Measurements from ENCODE around the gene MYH16.
"Not testable (repeated sequence)": the region's sequence is repeated elsewhere in the genome, so short reads cannot be mapped to it uniquely, and the experiment has no call there.

The MYH16 gene

DNA sequence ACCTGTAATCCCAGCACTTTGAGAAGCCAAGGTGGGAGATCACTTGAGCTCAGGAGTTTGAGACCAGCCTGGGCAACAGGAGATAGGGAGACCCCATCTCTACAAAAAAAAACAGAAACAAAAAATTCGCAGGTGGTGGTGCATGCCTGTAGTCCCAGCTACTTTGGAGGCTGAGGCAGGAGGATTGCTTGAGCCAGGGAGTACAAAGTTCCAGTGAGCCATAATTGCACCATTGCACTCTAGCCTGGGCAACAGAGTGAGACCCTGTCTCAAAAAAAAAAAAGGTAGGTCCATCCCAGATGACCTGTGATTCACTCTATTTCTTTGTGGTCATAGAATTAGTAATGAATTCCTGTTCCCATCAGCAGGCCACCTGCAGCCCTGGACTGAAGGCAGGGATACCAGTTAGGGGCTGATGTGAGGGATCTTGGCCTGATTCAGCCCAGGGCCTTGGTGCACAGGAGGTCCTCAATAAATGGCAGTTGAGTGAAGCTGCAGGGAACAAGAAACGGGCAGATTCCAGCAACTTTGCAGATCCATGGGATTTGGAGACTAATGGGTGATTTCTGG is at the start of gene MYH16:
Gene MYH16 (plus strand): TSS at position 364 of the 570 bp plus-strand sequence.
- DNase-seq (ENCODE audit: low read depth) = no peak

DNA sequence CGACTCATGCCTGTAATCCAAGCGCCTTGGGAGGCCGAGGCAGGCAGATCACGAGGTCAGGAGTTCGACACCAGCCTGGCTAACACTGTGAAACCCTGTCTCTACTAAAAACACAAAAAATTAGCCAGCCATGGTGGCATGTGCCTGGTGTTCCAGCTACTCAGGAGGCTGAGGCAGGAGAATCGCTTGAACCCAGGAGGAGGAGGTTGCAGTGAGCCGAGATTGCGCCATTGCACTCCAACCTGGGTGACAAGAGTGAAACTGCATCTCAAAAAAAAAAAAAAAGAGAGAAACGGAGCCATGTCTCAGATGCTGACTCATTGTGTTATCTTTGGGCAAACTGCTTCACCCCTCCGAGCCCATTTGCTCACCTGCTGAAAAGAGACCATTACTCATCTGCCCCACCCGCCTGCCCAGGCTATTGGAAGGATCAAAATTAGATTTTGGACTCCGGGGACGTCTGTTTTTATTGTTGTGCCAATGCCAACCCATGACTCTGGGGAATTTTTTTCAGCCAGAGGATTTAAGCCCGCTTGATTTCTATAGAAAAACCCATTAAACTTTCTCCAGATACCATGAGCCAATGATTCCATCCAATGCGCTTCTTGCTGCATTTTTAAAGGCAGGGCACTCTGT is 48.3 kb upstream of the MYH16 start:
- not testable (repeated sequence) for DNase-seq (ENCODE audit: low read depth)

DNA sequence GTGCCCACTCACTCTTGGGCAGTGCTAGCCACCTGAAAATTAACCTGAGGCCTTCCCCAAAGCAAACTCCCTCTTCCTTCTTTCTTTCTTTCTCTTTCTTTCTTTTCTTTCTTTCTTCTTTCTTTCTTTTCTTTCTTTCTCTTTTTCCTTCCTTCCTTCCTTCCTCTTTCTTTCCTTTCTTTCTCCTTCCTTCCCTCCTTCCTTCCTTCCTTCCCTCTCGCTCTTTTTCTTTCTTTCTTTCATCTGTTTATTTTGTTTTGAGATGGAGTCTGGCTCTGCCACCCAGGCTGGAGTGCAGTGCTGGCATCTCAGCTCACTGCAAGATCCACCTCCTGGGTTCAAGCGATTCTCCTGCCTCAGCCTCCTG is 47.8 kb upstream of the MYH16 start:
- DNase-seq (ENCODE audit: low read depth) = no peak

DNA sequence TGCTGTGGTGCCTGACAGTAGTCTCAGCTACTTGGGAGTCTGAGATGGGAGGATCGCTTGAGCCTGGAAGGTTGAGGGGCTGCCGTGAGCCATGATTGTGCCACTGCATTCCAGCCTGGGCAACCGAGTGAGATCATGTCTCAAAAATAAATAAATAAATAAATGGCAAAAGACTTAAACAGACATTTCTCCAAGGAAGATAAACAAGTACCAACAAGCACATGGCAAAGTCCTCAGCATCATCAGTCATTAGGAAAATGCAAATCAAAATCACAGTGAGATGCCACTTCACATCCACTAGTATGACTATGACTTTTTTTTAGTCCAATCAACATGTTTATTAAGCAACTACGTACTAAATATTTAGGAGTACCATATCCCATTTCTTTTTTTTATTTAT is 43.4 kb upstream of the MYH16 start:
- DNase-seq (ENCODE audit: low read depth) = no peak

DNA sequence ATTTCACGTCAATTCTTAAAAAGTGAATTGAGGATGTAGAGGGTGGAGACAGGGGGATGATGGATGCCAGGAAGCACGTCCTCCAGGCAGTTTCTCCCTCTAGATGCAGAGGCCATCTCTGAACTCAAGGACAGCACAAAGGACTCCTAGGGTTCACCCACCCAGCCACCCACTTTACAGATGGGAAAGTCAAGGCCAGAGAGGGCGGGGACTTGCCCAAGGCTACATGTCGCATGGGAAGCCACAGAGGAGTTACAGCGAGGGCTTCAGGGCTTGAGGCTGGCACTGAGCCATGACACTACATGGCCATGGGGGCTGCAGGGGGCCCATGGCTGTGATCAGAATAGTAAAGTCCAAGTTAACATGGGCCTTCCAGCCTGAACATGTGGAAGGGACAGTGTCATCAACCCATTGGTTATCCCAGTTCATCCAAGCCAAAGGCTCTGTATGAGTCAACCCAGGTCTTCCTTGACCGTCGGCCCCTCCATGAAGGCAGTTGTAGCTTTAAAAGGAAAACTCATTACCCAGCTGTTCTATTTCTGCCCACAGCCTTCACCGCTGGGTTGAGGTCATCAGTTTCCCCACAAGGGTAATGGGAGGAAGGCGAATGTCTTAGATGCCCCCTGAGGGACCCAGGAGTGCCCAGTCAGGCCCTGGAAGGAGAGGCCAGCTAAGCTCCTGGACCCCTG is 40.4 kb upstream of the MYH16 start:
- no peak for DNase-seq (ENCODE audit: low read depth)

DNA sequence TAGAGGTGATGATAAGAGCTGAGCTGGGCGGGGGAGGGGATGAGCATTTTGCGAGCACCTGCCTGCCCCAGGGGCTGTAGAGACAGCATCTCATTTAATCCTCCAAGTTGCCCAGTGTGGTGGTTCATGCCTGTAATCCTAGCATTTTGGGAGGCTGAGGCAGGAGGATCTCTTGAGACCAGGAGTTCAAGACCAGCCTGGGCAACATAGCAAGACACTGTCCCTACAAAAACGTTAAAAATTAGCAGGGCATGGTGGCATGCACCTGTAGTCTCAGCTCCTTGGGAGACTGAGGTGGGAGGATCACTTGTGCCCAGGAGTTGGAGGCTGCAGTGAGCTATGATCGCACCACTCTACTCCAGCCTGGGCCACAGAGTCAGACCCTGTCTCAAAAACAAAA is 39.7 kb upstream of the MYH16 start:
- not testable (repeated sequence) for DNase-seq (ENCODE audit: low read depth)

DNA sequence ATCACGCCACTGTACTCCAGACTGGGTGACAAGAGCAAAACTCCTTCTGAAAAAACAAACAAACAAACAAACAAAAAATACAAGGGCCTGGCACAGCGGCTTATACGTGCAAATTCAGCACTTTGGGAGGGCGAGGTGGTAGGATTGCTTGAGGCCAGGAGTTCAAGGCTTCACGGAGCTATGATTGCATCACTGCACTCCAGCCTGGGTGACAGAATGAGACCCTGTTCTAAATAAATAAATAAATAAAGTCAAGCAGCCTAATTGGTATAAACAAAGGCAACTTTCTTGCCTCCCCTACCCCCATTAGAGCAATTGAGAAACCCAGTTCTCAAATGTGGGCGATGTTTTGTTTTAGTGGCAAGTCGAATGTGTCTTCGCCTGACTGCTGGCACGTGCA is 38.5 kb upstream of the MYH16 start:
- no peak for DNase-seq (ENCODE audit: low read depth)

DNA sequence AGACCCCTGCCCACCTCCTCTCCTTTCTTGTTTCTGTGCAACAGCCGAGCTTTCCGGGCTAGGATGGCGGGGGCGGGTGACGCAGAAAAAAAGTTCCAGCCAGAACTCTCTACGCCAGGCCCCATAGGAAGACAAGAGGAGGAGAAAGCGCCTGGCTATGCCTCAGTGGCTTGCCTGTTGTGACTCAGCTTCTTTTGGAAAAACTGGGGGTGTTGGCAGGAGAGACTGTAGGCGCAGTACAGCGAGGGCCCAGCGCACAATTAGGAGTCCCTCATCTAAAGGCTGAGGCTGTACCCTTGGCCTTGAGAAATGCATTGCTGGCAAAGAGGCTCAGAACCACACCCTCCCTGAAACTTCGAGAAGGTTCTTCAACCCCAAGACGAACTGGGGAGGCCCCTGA is 36.7 kb upstream of the MYH16 start:
- DNase-seq (ENCODE audit: low read depth) = no peak

DNA sequence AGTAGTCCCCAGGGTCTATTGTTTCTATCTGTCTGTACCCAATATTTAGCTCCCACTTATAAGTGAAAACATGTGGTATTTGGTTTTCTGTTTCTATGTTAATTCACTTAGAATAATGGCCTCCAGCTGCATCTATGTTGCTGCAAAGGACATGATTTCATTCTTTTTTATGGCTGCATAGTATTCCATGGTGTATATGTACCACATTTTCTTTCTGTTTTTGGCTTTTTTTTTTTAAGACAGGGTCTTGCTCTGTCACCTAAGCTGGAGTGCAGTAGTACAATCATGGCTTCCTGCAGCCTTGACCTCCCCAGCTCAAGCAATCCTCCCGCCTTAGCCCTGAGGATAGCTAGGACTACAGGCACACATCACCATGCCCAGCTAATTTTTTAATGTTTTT is 34.8 kb upstream of the MYH16 start:
- not testable (repeated sequence) for DNase-seq (ENCODE audit: low read depth)

DNA sequence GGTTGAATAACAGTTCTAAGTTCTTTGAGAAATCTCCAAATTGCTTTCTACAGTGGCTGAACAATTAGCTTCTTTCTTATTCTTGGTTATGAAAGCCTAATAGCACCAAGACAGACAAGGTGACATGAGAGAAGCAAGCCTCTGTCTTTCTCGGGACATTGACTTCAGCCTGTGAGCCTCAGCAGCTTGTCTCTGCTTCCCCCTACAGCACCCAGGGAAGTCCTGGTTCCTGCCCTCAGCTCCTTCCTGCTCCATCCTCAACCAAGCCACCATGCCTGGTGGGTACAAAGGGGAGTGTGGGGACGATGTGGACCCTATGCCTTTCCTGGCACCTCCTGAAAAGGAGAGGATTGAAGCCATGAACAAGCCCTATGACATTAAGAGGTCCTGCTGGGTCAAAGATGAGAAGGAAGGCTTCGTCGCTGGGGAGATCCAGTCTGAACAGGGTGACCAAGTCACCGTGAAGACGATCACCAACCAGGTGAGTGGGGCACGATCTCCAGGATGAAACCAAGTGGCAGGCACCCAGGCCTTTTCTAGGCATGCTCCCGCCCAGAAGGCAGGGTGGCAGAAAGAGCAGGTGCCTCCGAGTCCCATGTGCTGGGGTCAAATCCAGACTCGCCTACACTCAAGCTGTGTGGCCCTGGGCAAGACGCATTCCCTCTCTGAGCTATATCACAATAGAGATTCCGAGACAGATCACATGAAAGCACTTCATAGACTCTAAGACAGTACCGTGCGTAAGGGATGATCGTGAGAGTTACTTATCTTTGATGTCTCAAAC is 33.9 kb upstream of the MYH16 start:
- DNase-seq (ENCODE audit: low read depth) = no peak

DNA sequence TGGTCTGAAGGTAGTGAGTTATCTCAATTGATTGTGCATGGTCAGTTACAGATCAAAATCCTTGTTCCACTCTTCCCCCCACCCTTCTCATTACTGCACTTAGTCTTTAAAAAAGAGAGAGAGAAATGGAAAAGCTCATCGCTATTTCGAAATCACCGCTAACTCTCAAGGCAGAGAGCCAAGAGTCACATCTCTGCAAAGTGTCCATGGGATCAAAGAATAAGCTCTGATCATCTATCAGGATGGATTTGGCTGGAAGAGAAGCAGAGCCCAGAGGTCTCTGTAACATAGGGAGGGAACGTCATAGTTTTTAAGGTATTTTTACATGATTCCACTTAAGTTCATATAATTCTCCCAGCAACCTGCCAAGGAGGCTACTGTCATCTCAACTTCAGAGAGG is 30.0 kb upstream of the MYH16 start:
- DNase-seq (ENCODE audit: low read depth) = no peak

DNA sequence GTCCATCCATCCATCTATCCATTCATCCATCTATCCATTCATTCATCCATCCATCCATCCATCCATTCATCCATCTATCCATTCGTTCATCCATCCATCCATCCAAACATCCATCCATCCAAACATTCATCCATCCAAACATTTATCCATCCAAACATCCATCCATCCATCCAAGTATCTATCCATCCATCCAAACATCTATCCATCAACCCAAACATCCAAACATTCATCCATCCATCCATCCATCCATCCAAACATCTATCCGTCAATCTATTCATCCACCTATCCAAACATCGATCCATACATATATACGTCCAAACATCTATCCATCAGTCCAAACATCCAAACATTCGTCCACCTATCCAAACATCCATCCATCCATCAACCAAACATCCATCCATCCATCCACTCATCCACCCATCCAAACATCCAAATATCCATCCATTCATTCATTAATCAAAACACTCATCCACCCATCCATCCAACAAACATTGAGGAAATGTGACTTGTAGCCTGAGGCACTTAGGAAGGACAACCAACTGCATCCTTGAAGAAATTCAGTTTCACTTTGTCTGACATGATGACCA is 28.8 kb upstream of the MYH16 start:
- no peak for DNase-seq (ENCODE audit: low read depth)

DNA sequence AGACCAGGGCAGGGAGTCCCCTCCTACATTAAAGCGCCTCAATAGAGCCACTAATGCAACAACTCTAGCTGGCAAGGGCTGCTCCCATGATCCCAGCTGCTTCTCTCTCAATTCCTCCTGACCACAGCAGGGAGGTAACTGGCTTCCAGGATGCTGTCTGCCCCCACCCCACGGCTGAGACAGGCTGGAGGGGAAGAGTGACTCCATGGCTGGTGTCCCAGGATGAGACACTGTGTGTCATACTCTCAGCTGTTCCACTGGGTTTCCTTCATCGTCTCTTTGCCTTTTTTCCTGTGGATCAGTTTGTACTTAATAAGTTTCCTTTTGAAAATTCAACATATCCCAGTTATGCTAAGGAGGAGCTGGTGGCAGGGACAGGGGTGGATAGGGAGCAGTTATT is 27.7 kb upstream of the MYH16 start:
- no peak for DNase-seq (ENCODE audit: low read depth)

DNA sequence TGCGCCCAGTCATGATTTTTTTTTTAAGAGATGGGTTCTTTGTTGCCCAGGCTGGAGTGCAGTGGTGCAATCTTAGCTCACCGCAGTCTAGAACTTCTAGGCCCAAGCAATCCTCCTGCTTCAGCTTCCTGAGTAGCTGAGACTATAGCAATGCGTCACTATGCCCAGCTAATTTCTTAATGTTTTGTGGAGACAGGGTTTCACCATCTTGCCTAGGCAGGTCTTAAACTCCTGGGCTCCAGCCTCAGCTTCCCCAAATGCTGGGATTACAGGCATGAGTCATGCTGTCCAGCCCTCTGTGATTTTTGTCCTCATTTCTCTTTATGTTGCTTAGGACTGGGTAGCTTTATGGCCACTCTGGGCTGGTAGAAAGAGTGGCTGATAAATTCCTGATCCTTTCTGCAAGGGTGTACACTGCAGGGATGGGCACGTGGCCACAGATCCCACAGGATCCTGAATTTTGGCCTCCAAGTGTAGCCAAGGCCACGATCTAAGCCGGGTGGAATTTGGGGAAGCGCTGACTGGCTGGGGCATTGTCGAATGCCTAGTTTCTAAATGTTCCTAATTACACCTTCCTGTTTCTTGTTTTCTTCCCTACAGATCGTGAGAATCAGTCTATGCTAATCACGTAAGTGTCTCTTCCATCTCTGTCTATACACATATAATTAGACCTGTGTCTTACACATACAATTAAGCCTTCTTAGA is 24.1 kb upstream of the MYH16 start:
- DNase-seq (ENCODE audit: low read depth) = no peak

DNA sequence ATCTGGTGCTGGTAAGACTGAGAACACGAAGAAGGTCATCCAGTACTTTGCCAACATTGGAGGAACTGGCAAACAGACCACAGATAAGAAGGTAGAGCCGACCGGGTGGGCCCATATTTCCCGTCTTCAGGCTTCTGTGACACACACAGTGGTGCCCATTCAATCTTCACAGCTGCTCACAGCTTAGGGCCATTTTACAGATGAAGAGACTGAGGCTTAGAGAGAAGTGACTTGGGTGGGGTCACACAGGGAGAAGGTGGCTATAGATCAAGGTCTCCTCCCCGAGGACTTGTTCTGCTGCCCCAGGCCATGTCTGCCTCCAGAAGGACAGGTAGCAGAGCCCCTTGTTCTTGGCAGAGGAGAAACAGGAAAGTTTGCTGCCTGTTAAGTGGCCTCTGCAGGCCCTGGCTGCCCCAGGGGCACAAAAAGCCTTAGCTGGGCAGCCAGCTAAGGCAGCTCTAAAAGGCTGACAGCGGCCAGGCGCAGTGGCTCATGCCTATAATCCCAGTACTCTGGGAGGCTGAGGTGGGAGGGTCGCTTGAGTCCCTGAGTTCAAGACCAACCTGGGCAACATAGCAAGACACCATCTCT is 22.6 kb upstream of the MYH16 start:
- DNase-seq (ENCODE audit: low read depth) = no peak

DNA sequence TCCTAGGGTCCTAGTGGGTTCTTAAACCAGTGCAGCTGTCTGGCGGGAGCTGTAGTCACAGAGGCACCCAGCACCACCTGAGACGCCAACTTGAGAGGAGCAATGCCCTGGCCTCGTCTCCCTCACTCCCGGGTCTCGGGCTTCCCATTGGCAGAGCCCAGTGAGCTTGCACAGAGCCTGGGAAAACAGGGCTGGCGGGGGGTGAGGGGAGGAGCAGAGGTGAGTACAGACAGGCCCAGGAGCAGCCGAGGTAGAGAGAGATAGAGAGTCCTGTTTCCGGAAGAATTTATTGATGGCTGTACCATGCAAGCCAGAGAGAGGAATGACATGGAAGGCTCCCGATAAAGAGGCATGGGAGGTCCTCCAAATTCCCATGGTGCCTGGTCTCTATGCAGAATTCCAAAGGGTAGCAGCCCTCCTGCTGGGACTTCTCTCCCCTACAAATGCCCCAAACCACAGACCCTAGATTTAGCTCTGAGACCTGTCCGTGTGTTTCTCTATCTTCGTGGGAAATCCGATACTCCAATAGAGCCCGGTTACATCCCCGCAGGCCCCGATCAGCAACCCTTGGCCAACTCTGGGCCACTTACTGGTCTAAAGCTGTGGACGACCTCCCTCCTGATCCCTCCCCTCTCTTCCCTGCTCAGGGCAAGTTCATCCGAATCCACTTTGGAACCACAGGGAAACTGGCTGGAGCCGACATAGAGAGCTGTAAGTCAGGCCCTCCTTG is 20.3 kb upstream of the MYH16 start:
- no peak for DNase-seq (ENCODE audit: low read depth)

DNA sequence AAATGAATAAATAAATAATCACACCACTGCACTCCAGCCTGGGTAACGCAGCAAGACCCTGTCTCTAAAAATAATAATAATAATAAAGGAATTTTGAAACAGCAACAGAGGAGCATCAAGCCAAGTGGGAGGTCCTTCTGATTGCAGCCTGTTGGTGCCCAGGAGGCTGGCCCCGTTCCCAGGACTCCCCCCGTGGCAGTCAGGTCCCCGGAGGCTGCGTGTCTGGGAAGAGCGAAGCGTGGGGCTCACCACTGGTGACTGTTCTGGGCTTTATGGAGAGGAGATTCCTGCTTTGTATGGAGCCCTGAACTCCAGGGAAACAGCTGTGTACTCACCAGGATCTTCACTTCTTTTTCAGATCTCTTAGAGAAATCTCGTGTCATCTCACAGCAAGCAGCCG is 19.3 kb upstream of the MYH16 start:
- DNase-seq (ENCODE audit: low read depth) = no peak

DNA sequence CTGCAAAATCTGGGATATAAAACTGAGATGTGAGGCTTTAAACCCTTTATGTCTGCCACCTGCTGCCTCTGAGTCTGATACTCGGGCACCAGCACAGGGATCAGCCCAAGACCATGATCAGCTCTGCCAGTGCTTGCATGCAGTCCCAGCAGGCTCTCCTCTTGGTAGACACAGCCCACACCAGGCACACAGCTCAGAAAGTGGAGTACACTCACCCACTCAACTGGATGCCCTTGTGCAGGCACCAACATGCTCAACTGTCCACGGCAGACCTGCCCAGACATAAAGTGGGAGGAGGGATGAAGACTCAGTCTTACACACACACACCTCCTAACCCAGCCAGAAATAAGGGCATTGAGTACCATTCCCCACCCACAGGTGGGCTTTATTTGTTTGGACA is 18.2 kb upstream of the MYH16 start:
- no peak for DNase-seq (ENCODE audit: low read depth)

DNA sequence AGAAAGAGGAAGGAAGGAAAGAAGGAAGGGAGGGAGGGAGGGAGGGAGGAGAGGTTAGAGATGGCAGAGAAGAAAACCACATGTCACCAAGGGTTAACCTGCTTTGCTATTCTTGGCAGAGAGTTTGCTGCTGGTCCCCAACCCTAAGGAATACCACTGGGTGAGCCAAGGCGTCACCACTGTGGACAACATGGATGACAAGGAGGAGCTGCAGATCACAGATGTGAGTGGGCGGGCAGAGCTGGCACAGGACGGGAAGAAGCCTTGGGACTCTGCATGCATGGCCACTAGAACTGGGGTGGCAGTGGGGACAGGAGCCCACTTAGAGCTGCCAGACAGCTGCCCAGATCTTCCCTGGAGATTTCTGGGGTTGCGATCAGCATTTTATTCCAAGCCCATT is 17.2 kb upstream of the MYH16 start:
- no peak for DNase-seq (ENCODE audit: low read depth)

DNA sequence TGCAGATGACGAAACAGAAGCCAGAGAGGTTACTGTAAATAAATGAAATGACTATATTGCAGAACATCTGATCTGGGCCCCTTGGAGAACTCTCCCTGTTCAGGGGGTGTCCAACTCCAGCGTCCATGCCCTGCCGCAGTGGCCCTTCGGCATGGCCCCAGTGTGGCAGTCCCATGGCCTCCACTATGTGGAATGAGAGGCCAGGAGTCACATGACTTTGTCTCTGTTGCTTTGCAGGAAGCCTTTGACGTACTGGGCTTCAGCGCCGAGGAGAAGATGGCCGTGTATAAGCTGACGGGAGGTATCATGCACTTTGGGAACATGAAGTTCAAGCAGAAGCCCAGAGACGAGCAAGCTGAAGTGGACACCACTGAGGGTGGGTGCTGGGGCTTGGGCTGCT is 15.6 kb upstream of the MYH16 start:
- no peak for DNase-seq (ENCODE audit: low read depth)

DNA sequence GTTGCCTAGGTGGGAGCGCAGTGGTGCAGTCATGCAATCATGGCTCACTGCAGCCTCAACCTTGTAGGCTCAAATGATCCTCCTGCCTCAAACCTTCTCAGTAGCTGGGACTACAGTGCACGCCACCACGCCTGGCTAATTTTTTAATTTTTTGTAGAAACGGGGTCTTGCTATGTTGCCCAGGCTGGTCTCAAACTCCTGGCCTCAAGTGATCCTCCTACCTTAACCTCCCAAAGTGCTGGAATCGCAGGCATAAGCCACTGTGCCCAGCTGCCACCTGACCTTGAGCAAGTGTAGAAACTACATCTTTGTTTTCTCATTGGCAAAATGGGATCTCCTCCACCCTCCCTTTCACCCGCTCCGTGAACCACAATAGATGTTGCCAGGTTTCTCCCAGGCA is 15.0 kb upstream of the MYH16 start:
- DNase-seq (ENCODE audit: low read depth) = no peak

Measured in non-pigmented ciliary epithelial cell (primary cell).